Activated CD4-positive, alpha-beta T cell treated with anti-CD3 and anti-CD28 coated beads, Interleukin-2, amount 50 U/mL, for 4 hours (primary cell): ENCODE data around the gene LAMA5.

Experiments
- DNase-seq, 2 experiments: peaks; one replicate each; pipeline ENCODE4 v3.0.0-alpha.2; 2020

The LAMA5 gene

GRCh38 chr20:62323980-62324906, 42.9 kb downstream of the LAMA5 start:
- DNase-seq, result no peak

DNA sequence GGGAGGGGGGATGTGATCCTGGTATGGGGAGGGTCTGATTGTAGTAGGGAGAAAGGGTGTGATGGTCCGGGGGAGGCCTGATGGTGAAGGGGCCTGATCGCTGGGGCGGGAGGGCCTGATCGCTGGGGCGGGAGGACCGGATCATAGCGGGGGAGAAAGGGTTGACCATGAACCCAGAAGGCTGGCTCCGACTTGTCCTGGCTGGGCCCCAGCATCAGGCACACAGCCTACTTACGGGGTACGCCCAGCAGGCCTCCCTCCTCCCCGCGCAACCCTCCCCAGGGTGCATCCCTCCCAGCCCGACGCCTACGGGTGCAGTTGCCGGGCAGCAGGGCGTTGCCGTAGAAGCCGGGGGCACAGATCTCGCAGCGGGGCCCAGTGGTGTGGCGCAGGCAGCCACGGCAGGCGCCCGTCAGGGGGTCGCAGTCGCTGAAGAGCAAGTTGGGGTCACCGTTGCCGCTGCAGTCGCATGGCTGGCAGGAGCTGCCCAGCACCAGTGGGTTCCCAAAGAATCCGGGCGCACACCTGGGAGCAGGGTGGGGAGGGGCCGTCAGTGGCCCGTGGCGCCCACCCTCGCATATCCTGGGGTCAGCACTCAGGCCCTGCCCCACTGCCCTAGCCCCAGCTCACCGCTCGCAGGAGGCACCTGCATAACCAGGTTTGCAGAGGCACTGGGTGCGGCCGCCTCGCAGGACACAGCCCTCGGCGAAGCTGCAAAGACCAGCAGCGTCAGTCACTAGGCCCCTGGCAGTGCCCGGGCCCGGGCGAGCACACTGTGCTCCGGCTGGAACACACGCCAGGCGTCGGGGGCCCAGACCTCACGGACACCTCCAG, 43.7 kb downstream of the LAMA5 start:
- DNase-seq, result no peak

DNA sequence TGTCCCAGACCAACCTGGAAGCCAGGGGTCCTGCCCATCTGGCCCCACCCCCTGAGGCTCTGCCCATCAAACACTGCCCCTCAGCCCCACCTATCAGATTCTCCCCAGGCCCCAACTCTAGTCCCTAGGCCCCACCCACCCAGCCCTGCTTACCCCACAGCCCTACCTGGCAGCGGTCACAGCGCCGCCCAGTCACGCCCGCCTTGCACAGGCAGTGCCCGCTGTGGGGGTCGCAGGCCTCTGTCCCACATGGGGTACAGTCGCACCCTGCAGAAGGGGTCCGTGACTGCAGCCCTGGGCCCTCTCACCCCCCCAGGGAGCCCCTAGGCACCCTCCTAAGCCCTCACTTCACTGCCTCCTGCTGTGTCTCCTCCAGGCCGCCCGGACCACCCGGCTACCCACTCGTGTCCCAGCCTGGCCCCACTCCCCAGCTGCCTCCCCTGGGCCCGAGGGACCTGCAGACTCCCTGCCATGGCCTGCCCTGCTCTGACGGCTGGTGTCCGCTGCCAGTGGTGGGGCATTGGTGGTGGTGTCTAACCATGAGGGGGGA, 44.5 kb downstream of the LAMA5 start:
- no peak for DNase-seq

DNA sequence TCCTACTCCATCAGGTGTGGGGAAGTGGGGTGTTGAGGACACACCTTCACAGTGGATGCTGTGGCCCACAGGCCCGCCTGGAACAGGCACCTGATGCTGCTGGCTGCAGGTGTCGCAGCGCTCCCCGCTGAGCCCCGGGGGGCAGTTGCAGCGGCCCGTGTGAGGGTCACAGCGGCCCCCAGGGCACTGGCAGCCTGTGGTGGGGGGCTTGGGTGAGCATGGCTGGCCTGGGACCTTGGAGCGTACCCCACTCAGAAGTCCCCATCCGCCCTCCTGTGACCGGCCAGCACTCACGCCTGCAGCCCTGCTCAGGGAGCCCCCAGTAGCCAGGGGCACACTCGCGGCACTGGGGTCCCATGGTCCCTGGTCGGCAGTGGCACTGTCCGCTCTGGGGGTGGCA, 45.1 kb downstream of the LAMA5 start:
- no peak for DNase-seq

DNA sequence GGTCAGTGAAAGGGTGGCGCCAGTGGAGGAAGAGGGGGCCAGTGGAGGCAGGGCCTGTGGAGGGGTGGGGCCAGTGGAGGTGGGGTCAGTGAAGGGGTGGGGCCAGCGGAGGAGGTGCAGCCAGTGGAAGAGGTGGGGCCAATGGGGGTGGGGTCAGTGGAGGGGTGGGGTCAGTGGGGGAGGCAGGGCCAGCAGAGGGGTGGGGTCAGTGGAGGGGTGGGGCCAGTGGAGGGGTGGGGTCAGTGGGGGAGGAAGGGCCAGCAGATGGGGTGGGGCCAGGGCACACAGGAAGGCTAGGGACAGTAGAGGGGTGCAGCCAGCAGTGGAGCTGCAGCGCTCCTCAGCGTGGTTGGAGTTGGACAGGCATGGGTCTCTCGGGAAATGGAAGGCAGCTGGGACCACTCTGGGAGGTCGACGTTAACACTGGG, 45.6 kb downstream of the LAMA5 start:
- DNase-seq, result no peak

- DNase-seq, result no peak
These were observed 46.3 kb downstream of the LAMA5 start for GRCh38 chr20:62320581-62321354.

DNA sequence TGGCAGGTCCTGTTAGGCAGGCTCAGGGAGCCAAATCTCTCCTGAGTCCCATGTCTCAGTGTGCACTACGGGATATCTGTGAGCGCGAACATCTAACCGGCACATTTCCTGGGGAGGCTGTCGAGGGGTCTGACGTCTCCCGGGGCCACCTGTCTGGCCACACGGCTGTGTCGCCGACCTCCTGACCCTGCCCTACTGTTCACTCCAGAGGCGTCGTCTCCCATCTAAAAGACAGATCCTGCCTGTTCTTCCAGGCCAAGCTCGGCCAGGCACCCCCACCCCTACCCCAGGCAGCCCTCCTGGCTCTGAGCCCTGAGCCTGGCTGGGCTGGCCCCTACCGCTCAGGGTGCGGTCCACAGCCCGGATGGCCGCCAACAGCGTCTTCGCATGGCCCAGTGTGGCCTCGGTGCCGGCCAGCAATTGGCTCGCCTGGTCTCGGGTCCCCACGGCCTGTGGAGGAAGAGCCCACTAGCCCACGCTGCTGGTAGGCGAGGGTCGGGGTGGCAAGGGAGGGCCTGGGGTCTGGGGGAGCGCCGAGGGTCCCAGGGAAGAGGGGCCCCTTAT, 47.7 kb downstream of the LAMA5 start:
- no peak for DNase-seq

DNA sequence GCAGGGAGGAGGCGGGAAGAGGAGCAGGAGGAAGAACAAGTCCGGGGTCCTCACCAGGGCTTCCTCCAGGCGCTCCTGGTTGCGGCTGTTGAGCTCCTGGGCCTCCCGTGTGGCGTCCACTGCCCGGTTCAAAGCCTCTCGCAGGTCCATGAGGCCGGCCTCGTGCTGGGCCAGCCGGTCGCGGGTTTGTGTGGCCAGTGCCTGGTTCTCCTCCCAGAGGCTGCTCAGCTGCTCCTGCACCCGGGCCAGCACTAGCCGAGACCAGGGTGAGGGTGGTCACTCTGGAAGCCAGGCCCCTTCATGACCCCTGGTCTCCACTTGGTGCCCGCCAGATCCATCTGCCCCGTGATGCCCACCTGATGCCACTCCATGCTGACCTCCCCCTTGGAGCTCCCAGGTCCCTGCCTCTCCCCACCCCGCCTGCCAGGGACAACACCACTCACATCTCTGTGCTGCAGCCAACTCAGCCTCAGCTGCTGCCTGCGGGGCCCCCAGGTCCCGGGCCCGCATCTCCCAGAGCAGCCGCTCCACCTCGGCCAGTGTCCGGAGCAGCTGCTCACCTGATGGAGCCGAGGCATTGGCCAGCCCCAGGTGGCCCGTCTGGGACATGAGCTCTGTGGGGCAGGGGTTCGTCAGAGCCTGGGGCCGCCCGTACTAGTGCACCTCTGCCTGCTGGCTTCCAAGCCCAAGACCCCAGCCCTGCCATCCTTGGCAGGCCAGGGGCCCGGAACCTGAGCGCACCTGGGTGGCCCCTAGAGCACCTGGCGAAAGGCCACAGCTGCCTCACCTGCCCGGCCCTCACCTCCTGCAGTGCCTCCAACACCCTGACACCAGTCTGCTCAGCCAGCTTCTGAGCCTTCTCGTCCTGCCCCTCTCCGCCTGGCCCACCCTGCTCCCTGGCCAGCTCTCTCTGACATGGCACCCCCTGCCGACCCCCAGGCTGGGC, 48.4 kb downstream of the LAMA5 start:
- DNase-seq, result no peak

GRCh38 chr20:62317167-62317655, 49.9 kb downstream of the LAMA5 start:
- no peak for DNase-seq

DNA sequence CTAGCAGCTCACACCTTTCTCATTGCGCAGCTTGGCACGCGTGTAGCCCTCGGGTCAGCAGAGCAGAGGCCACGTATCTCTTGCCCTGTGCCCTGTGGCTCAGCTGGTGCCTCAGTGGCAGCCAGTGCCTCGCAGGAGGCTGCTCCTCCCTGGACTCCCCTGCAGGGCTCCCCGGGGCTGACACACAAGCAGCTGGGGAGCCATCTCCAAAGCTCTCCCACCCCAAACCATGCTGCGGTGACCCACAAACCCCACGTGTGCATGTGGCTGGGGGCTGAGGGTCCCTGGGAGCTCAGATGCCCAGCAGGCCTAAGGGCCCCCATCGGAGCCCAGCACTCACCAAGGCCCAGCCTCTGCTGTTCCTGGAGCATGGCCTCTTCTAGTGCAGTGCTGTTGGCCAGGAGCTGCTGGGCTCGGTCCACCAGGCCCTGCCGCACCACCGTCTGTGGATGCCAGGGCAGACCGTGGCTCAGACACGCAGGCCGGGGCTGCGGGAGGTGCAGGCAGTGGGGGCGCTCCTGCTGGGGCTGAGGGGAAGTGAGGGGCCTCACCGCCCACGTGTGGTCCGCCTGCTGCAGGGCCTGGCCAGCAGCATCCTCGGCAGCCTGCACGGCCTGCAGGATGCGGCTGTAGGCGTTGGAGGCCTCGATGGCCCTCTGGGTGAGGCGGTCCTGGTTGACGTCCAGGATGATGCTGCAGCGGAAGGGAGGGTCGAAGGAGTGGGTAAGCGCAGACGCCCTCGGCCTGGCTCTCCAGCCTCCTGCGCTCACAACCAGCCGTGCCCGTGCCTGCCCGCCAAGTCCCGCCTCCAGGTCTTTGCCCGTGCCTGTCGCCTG, 50.6 kb downstream of the LAMA5 start:
- no peak for DNase-seq

GRCh38 chr20:62315773-62316172, 51.3 kb downstream of the LAMA5 start:
- DNase-seq, result no peak

DNA sequence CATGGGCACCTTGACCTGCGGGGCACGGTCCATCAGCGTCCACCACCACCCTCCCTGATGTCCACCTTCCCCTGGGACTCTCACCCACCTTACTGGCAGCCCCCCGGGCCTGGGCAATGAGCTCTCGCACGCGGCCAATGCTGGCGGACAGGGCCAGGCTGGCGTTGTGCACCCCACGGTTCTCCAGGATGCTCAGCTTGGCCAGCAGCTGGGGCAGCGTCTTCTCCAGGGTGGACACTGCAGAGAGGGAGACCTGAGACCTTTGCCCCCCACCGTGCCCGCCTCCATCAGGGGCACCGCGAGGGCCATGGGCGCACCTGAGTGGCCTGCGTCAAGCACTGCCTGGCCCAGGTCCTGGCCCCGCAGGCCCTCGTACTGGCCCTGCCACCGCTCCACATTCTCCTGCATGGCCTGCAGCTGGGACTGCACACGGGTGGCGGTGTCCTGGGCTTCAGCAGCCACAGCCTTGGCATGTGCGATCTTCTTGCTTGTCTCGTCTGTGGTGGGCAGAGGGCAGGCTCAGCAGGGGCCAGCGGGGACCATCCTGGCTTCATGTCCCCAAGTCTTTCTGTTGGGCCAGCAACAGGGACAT, 52.3 kb downstream of the LAMA5 start:
- DNase-seq, result no peak

DNA sequence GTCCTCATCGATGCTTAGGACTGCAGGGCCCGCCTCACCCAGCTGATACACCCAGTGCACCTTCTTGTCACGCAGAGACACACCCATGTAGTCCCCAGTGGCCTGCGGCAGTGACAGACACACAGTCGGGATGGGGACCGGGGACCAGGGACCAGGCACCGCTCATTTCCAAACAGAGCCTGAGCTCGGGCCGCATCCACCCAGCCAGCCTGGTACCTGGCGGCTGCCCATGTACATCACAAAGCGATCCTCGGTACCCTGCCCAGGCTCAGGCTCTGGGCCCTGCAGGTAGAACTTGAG, 52.8 kb downstream of the LAMA5 start:
- DNase-seq, result no peak

DNA sequence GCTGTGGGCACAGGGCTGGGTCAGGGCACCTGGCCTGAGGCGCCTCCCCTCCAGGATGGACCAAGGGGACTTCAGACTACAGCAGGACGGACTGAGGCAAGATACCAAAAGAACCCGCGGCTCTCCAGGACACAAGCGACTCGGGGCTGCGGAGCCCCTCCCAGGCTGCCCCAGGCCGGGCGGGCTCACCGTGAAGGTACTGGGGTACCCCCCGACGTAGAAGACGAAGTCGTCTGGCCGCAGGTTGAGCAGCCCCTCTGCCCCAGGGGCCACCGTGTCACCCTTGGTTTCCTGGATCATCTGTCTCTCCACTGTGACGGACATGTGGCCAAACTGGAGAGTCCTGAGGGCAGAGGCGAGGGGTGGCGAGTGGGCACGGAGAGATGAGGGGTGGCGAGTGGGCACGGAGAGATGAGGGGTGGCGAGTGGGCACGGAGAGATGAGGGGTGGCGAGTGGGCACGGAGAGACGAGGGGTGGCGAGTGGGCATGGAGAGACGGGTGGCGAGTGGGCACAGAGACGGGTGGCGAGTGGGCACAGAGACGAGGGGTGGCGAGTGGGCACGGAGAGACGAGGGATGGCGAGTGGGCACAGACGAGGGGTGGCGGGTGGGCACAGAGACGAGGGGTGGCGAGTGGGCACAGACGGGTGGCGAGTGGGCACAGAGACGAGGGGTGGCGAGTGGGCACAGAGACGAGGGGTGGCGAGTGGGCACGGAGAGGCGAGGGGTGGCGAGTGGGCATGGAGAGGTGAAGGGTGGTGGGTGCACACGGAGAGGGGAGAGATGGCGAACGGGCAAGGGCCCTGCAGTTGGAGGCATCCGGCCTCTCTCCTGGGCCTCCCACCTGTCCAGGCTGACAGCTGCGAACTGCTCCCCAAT, 53.4 kb downstream of the LAMA5 start:
- no peak for DNase-seq

- no peak for DNase-seq
These were observed 54.1 kb downstream of the LAMA5 start for GRCh38 chr20:62313021-62313420.

GRCh38 chr20:62312662-62312977, 54.5 kb downstream of the LAMA5 start:
- no peak for DNase-seq

- DNase-seq, result no peak
These were observed 55.1 kb downstream of the LAMA5 start for GRCh38 chr20:62311832-62312661.

GRCh38 chr20:62311150-62311549, 56.0 kb downstream of the LAMA5 start:
- DNase-seq, result no peak
